Ecto neural progenitor cell (in vitro differentiated cells): Measurements from ENCODE around the gene BAIAP2.

Experiments
- DNase-seq: peaks from one replicate; pipeline ENCODE4 v3.0.0-alpha.2; 2018; ENCODE audit warnings: low spot score

The BAIAP2 gene

DNA sequence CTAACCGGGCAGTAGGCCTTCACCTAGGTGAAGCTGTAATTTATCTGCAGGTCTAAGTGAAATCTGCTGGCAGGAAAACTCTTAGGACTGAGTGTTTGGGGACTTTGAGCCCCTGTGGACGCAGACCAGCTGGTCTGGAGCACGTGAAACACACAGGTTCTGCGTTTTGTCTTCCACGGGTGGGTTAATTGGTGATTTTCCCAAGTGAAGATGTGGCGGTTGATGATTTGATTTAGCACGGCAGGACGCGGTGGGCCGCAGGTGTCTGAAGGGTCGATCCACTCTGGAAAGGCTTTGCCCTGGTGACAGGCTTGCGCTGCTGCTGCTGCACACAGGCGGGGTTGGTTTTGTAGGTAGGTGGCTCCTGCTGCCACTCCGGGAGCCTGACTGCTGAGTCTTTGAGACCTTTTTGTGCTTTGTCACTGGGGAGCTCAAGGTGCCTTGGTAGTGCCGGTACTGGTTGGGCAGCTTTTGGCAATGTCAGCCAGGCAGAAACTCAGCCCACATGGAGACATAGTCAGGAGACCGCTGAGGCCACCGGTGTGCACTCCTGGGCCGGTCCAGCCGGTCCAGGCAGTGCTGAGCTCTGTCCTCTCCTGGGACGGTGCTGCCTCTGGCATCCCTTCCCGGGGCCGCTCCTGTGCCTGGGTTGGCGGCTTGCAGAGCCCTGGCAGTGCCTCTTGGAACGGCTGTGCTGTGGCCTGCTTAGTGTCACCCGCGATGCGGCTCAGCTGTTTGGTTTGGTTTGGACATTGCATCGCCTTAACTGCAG is 2.3 kb downstream of the BAIAP2 start:
- no peak for DNase-seq

DNA sequence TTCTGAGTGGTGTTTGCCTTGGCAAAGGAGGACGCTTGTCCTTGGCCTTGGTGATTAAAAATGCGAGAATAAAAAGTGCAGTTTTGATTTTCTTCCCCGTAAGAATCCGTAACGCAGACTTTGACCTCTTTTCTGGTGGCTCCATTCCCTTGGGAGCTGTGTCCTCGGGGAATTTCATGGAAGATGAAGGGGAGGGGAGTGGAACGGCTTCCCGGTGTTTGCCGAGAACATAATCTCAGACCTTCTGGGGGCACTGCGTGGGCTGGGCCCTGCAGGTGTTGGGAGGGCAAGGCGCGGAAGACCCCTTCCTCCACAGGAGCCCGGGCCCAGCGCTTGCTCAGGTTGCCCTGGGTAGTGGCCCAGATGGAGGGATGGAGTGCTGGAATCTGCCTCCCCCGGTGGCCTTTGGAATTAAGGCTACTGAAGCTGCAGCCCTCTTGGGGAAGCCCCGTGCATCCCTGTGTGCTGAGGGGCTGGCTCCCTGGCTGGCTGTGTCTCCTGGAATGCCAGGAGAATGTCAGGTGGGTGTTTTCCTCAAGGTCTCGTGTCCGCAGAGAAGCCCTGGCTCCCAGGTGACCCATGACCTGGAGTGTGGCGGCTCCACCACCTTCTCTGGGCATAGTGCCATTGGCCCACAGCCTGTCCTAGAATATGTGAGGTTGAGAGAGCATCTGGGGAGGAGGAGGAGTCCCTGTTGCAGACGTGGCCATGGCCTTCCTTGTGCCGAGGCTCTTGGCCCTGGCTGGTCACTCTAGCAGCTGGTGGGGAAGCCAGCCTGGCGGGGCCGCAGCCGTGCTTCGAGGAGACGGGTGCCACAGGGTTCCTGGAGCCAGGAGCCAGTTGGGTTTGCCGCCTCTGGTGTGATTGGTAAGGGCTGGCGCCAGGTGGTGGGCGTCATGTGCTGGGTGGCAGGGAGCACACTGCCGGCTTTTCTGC is 3.1 kb downstream of the BAIAP2 start:
- DNase-seq: no peak

DNA sequence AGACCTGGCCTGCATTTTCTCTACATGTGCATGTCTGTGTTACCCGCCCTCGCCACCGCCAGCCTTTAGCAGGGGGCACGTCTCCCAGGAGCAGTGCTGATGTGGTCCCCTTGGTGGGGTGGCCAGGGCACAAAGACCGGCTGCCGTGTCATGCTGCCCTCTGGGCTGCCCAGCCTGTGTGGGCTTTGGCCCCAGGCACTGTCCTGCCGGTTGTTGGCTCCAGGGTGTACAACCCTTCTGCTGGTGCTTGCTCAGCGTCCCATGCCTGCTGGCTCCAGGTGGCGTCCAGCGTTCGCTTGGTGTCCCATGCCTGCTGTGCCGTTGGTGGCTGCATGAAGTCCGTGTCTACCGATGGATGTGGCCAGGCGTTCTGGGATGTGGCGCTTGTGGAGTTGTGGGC is 4.1 kb downstream of the BAIAP2 start:
- no peak for DNase-seq

DNA sequence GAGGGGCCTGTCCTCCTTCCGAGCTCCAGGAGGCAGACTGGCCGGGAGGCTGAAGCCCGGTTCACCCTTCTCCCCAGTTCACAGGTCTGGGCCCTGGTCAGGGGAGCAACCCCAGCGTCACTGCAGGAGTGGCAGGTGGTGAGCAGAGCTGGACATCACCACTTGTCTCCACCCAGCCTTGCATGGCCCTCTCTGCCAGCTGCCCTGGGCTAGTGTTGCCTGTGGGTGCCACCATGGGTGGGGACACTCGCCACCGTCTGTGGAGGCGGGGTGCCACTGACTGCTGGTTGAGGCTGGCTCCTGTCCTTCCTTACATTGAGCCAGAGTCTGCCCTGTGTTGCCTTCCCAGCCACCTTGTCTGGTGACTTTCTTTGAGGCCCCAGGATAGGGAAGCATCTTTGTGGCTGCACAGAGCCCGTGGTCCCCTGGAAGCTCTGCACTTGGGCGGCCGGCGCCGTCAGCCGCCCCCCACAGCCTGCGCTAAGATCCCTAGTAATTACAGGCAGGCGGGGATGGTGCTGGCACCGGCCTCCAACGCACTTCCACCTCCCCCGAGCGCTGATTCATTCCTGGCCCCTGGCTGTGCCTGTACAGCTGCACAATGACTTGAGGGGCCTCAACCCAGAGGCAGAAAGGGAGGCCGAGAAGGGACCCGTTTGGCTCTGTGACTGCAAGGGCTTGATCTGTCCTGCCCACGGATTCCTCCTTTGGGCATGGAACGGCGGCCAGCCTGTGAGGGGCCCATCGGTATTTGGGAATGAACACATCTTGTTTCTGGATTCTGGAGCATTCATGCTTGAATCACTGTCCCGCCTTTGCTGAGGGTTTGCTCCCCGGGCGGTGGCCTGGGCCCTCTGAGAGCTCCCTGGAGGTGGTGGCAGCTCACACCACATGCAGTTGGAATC is 5.2 kb downstream of the BAIAP2 start:
- DNase-seq: no peak

DNA sequence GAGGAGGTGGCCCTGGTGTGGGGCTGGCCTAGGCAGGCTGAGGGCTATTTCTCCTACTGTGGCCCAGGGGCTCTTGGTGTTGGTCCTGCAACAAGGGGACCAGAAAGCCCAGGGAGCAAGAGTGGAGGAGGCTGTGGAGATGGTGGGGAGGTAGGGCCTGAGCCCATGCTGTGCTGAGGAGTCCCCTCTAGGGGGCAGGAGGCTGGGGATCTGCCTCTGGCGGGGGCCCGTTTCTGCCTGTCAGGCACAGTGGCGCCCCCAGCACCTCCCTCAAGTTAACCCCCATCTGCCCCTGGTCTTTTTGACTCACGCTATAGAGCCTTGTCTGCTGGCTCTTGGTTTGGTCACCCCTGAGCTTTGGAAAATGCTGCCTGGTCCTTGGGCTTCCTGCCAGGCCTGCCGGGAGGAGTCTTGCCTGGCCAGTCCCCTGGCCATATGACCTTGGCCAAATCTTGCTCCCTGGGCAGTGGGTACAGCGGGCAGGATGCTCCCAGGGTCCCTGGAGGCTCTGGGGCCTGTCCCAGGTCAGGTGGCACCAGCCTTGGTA is 5.9 kb downstream of the BAIAP2 start:
- DNase-seq: no peak

DNA sequence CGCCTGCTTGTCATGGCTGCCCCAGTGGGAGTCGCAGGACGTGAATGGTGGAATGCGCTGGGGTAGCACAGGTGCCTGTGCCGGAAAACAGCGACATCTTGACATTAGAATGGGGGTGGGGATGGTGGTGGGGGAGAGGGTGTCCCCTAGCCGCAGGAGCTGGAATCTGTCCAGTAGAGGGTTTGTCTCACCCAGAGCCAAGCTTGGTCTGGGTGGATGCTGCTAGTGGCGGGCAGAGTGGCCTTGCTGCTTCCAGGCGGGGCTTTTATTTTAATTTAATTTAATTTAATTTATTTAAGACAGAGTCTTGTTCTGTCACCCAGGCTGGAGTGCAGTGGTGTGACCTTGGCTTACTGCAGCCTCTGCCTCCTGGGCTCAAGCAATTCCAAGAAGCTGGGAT is 7.7 kb downstream of the BAIAP2 start:
- no peak for DNase-seq

DNA sequence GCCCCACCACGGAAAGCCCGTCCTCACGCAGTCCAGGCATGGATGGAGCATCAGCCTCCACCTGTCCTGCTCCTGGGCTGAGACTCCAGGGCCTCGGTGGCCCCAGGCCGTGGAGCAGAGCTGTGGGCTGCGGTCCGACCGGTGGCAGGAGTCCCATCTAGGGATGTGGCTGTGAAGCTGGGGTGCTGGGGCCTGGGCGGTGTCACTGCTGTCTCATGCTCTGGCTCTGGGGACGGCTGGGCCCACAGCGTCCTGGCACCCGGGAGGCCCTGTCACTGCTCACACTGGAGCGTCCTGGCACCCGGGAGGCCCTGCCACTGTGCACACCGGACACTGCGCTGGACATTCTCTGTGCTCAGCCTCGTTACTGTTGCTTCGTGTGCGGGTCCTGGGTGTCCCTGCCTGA is 8.4 kb downstream of the BAIAP2 start:
- DNase-seq: no peak

DNA sequence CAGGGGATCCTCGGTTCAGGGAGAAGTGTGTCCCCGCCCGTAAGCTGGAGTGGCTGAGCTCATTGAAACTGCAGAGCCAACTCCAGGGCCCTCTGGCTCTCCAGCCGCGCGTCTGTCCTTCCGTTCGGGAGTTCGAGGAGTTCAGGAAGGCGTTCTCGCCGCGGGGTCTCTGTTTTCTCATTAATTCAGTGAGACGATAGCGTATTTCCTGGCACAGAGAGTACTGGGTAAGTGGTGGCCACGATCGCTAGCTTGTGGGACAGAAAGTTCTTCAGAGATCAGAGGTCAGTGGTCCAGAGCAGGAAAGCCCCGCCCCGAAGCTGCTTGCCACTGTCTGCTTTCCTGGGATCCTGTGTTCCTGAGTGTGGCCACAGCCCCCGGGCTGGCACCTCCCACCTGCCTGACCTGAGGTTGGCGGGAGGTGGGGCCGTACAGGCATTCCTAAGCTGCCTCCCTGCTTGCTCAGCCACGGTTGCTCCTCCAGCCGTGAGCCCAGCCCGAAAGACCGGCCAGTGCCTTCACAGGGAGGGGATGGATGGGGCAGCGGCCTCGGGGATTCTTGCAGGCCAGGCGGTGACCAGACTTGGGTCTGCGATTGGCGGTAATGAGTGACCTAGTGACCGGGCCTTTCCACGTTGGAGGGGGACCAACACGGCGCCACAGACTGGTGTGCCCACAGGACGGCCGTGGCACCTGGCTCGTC is 8.9 kb downstream of the BAIAP2 start:
- DNase-seq: no peak

DNA sequence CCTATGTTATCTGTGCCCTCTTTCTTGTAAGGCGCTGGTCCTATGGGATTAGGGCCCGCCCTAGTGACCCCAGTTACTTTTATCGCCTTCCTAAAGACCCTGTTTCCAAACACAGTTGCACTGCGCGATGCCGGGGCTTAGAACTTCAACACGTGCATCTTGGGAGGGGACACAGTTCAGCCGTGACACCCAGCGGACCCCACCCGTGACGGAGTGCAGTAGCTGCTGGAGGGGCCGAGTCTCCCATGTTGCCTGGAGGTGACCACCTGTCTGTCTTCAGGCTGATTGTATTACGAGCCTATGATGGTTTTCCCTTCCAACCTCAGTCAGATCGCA is 9.4 kb downstream of the BAIAP2 start:
- DNase-seq: no peak

DNA sequence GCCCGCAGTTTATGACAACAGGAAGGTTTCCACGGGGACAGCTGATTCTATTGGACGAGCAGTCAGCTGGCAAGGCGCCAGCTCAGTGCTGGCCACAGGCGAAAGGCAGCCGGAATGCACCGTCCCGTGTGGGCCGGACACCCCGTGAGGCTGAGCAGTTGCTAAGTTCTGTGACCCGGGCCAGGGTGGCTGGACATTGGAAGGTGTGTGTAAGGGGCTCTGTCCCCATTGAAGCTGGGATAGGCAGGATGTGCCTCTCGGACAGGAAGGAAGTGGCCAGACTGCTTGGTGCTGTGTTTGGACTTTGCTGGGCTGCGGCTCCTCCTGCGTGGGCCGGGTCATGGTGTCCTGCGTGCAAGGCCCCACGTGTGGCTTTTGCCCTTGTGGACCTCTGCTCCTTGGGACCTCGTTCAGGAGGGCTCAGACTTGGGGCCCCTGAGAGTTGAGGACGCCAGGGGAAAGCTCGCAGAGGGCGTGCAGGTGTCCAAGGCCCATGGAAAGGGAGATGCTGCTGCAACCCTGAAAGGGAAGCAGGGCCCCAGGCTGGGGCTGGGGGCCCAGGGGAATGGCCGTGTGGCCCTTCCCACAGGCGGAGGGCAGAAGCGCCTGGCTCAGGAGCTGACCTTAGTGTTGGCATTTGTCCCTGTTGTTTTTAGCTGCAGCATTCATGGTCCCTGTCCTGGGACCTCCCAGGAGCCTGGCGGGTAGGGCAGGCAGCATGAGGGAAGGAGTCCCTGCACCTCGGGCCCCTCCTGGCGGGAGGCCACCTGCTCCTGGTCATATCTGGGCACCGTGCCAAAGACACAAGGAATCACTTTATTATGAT is 10.0 kb downstream of the BAIAP2 start:
- no peak for DNase-seq

DNA sequence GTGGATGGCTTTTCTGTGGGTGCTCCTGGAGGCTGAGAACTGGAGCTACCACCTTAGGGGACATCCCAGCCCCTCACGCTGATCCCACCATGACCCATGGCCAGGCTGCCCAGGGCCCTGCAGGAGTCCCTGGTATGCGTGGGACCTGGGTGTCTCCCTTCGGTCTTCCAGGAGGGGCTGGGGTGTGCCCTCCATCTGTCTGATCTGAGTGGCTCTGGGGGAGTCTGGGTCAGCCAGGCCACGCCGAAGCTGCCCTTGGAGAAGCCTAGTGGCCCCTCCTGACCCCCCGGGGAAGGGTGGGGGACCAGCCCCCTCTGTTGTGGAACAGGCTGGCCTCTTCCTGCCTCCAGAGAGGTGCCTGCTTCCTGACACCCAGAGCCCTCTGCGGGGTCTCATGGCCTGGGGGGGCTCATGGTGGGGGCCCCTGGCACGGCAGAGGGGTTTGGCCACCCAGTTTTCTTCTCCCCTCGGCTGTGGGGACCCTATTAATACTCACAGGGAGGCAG is 10.7 kb downstream of the BAIAP2 start:
- no peak for DNase-seq

DNA sequence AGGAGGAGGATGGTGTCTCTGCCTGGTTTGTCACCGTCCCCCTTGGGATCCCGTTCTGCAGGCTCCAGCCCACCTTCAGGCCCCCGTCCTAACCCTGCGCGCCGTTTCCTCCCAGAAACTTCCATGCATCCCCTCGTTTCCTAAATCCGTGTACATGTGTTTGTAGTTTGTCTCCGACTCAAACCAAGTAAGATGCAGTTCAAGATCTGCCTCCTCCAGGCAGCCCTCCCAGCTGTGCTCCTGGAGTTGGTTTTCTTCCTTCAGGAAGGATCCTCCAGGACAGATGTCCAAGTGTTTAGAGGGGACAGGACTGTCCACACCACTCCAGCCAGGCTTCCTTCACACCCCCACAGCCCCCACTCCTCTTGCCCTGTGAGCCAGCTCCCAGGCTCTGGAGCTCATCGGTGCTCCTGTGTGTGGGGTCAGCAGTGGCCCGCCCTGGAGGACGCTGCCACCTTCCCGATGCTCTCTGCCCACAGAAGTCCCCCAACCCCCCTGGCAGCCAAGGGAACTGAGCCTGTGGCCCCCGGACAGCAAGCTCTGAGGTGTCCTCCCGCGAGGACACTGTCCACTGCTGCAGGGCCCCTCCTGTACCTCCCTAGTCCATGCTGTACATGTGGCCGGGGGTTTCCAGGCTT is 11.3 kb downstream of the BAIAP2 start:
- no peak for DNase-seq

DNA sequence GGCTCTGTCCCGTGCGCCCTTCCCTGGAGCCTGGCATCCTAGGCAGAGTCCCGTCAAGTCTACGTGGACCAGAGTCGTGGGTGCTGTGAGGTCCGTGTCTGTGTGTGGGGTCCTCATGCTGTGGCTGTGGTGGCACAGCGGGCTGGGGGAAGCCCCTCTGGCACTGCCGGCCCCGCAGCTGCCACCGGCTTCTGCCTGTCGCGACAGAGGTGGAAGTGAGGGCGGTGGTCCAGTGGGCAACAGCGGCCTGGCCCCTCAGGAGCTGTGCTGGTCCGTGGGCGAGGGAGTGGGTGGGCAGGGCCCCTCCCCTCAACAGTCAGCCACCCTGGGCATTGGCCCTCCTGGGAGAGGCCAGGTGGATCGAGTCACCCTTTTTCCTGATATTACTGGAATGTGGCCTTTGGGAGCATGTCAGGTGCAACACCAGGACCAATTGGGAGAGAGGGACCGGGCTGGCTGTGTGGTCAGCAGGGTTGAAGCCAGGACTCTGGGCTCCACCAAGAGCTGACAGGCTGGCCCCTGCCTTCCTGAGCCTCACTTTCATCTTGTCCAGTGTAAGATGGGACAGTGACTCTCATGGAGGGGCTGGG is 11.9 kb downstream of the BAIAP2 start:
- no peak for DNase-seq

DNA sequence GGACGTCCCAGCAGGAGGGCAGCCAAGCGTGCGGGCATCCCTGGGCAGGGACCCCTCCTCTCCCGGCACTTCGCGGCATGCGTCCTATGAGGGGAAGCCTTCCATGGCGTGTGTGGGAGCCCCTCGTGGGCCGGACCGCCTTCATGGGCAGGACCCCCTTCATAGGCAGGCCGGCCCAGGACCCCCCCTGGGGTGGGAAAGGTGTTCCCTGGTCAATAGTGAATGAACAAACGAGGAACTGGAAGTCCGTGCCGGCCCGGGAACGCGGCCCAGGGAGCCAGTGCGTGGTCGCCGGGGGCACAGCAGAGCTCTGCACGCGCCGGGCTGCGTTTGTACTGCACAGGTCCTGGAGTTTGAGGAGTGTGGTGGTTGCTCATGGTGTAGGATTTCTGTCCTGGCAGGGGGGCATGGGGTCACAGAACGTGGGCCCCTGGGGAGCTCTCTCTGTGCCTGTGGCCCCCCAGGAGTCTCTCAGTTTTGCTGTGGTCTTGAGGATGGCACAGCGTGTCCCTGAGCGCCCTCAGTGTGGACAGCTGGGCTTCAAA is 13.9 kb downstream of the BAIAP2 start:
- DNase-seq: no peak

DNA sequence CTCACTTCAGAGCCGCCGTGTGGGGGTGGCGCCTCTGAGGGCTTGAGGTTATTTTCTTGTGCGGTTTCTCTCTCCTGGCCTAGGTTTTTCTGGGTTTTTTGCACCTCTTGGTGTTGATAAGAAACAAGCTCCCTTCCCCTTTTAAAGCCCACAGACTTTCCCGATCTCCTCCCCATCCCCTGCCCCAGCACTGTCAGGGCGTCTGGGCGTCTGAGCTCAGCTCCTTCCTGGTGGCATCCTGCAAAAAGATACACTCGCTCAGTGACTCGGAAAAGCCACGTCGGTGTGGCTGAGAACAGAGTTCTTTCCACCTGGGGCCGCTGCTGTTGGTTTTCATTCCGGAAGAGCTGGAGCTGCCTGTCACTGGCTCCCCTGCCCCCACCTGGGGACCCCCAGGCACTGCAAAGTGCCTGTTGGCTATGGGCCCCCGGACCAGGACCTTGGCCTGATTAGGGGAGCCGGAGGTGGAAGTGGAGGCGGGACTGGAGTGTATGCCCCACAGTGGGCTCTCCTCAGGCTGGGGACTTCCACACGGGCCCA is 14.5 kb downstream of the BAIAP2 start:
- no peak for DNase-seq

DNA sequence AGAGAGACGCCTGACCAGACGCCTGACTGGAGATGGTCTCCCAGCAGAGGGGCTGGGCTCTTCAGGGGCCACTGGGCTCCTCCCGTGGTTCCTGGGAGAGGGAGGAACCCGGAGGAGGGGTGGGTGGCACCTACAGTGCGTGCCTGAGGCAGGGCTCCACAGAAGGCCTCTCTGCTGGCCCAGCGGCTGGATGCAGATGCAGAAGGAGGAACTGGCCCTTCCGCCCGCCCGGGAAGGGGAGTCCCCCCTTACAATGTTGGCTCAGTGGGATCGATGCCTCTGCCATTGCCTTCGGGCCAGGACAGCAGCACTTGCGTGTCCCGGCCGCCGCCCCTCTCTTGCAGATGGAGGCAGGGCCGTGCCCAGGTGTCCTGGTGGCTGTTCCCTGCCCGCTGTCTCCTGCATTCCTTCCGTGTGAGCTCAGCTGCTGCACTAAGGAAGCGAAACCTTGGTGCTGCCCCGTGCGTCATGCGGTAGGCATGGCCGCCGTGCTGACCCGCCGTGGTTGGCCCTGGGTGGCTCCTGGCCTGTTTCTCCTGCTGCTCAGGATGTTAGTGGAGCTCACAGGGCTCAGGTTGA is 15.1 kb downstream of the BAIAP2 start:
- no peak for DNase-seq

DNA sequence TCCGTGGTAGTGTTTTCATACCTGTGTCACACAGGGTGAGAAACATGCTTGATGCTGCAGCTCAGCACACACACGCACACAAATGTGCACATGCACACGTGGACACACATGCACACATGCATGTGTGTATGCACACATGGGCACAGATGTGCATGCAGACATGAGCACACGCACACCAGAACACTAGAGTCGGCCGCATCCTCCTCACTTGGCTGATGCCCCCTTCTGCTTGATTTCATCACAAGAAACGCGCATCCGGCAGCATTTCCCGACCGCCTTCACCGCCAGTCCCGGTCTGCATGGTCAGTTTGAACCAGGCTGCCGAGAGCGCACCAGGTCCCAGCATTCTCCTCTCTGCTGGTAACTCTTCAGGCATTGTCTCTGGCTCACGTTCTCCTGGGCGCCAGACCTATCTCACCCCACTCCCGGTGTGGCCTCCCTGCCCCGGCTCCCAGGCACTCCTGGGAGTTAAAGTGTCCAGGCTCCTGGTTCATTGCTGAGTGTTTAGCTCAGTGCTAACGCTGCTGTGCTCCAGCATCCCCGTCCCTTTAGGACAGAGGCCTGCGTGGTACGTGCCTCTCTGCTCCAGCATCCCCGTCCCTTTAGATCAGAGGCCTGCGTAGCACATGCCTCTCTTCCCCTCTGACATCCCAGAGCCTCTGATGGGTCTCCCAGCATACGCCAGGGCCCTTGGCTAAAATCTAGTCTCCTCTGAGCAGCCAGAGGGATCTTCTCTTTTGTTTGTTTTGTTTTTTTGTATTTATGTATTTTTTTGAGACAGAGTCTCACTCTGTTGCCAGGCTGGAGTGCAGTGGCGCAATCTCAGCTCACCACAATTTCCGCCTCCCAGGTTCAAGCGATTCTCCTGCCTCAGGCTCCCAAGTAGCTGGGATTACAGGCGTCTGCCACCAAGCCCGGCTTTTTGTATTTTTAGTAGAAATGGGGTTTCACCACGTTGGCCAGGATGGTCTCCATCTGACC is 16.0 kb downstream of the BAIAP2 start:
- no peak for DNase-seq
